GM21723 (cell line): ENCODE data around the gene CDC26.

ENCODE experiments used
- ATAC-seq: cut with Tn5 transposase; IDR thresholded peaks from one replicate; pipeline ENCODE4 v1.9.1; 2021; ENCODE audit warnings: mild to moderate bottlenecking, moderate library complexity; ENCODE audit not compliant: unreplicated experiment

CDC26 gene

GRCh38 chr9:113275157-113276131, at the start of gene CDC26, which contains the start of gene PRPF4:
Gene CDC26, minus strand, starts transcription at chr9:113275572. Its CDS starts 3,065 bp downstream, at chr9:113272507.
Gene PRPF4, plus strand, starts transcription at chr9:113275658. Its CDS starts 86 bp downstream, at chr9:113275744.
- ATAC-seq = peak; percentile 99

GRCh38 chr9:113322671-113323070, 47.3 kb upstream of the CDC26 start:
- no peak for ATAC-seq

- ATAC-seq = no peak
Measured at GRCh38 chr9:113320051-113320450, 44.7 kb upstream of the CDC26 start.

- no peak for ATAC-seq
Measured at GRCh38 chr9:113319054-113319453, 43.7 kb upstream of the CDC26 start.

- ATAC-seq = no peak
Measured at GRCh38 chr9:113317777-113318176, 42.4 kb upstream of the CDC26 start.

GRCh38 chr9:113316030-113316429, 40.7 kb upstream of the CDC26 start:
- no peak for ATAC-seq

- ATAC-seq = no peak
Measured at GRCh38 chr9:113315231-113315630, 39.9 kb upstream of the CDC26 start.

- ATAC-seq = no peak
Measured at GRCh38 chr9:113313261-113313660, 37.9 kb upstream of the CDC26 start.

GRCh38 chr9:113311961-113312360, 36.6 kb upstream of the CDC26 start:
- ATAC-seq = no peak

GRCh38 chr9:113310538-113310937, 35.2 kb upstream of the CDC26 start:
- ATAC-seq = no peak

- ATAC-seq = no peak
Measured at GRCh38 chr9:113309204-113309813, 33.9 kb upstream of the CDC26 start.

- no peak for ATAC-seq
Measured at GRCh38 chr9:113307396-113307975, 32.1 kb upstream of the CDC26 start.

GRCh38 chr9:113306566-113306965, 31.2 kb upstream of the CDC26 start:
- ATAC-seq = no peak

- ATAC-seq = no peak
Measured at GRCh38 chr9:113302792-113303418, 27.5 kb upstream of the CDC26 start, which contains the start of gene RNF183. Gene RNF183, minus strand, starts transcription at chr9:113303376. Its CDS starts 5,192 bp downstream, at chr9:113298184.

- ATAC-seq = no peak
Measured at GRCh38 chr9:113301548-113301947, 26.2 kb upstream of the CDC26 start.

- no peak for ATAC-seq
Measured at GRCh38 chr9:113299800-113300292, 24.5 kb upstream of the CDC26 start.

GRCh38 chr9:113298924-113299770, 23.8 kb upstream of the CDC26 start:
- no peak for ATAC-seq

GRCh38 chr9:113298311-113298710, 22.9 kb upstream of the CDC26 start:
- no peak for ATAC-seq

GRCh38 chr9:113296796-113297558, 21.6 kb upstream of the CDC26 start:
- ATAC-seq = no peak
